ENCODE data around the gene MPRIP. TPM values are rescaled to one million over a fixed set of nuclear protein-coding genes. Genes with fewer than 3 reads are reported as not detected.
A peak's percentile ranks its signal among the peaks of the same experiment; 100 is the strongest.

MPRIP gene
- total and polyA plus RNA-seq, 2 of the 13 experiments (the other 11 are each of a cell fraction or from before 2014, with no cell fraction given): 50.2 to 52.4 TPM

DNA sequence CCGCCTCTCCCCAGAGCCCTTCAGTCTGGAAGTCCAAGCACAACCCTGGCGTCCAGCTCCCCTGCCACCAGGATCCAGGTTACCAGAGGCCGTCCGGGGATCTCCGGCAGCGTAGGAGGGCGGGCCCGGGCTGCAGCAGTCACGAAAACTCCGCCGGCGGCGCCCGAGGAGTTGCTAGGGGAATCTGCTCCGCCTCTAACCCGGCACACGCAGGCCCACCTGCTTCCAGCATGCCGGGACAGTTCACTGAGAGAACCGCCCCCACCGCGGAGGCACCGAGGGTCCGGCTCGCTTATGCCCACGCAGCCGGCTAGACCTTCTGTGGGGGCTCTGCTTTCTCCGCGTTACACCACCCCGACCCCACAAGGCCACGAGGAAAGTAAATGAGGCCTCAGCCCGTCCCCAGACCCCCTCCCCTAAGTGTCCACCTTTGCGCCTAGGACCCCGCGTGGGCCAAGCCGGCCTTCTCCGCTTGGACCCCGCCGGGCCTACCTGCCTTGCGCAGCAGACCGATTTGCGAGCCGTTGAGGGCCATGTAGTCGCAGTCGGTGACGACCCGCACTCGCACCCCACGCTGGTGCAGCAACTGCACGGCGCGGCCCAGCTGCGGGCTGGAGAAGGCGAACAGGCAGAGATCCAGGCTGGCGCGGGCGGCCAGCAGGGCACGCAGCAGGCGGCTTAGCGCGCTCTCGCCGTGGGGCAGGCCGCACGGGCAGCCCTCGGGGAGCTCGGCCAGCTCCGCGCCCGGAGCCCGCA, 163.3 kb downstream of the MPRIP start:
- Histone ChIP-seq H3K4me2 (ENCODE audit: low read depth, low read length) (peak overlapping the region; percentile 98), H3K9me3 (ENCODE audit: low read length) (no peaks in the 10 kb centered on the region), H3K36me3 (replicated peaks in 1 of 2; ENCODE audit: control insufficient read depth in 1 of 2, insufficient read depth in 2 of 2, low read length in 2 of 2) (peaks cover 13 to 22% of the 10 kb centered on the region in 2 experiments; a peak in 4 of 5 replicates), H3K4me1 (ENCODE audit: insufficient read depth, low read length) (peaks cover 38% of the 10 kb centered on the region), H3K27me3 (ENCODE audit: control insufficient read depth in 1 of 2, insufficient read depth in 2 of 2, low read length in 2 of 2) (no peaks in the 10 kb centered on the region; a peak in 1 of 5 replicates), H3K27ac (ENCODE audit: extremely low read length, insufficient read depth, low read length) (peak overlapping the region; percentile 75), H3K9ac (ENCODE audit: insufficient read depth, low read depth, low read length) (peak overlapping the region; percentile 88), H2AFZ (ENCODE audit: low read length) (no peak overlapping the region), H3K79me2 (ENCODE audit: insufficient read depth, low read length) (peaks cover 23% of the 10 kb centered on the region), H3K4me3 (replicated peaks in 1 of 3; ENCODE audit: insufficient read depth in 1 of 3, low read depth in 2 of 3, low read length in 3 of 3) (peak overlapping the region; percentile 75 to 85 (median 80)), H4K20me1 (ENCODE audit: insufficient read depth, low read length) (no peaks in the 10 kb centered on the region)
- in situ Hi-C loops (cut with HindIII; ENCODE audit: extremely low pct_ligation_motif_present, low pct_unique_long_range_greater_than_20kb) (no loop called here), intact Hi-C loops (cut with micrococcal nuclease; ENCODE audit: unreplicated experiment) (loop anchor here (10.0 kb wide), 1 partner anchor 109 kb away; no protein-coding TSS in a partner anchor)
- 2% methylated on average over 22 of the region's 70 CpGs for WGBS (ENCODE audit: low lambda C conversion rate)
- no peak for FAIRE-seq
- peak; percentile 42 for DNase-seq (ENCODE audit: low spot score)
- POLR2A ChIA-PET: interaction anchor here (2.8 kb wide), 1 partner anchor 31 kb away, joined by 12 read pairs; the partner anchor contains the start of gene FLCN
- peak; percentile 67 for ATAC-seq
- TSS peak; percentile 61 for BruUV-seq (replicated peaks)
- CTCF ChIA-PET (ENCODE audit: low intra/inter-chr PET ratio, low total read pairs): no interaction called here
- no peak for TF ChIP-seq ZNF761 (CRISPR knock-in tag; conservative IDR thresholded peaks at IDR 0.05)
- peak; percentile 11 for TF ChIP-seq TEAD3 (CRISPR knock-in tag; optimal IDR thresholded peaks at IDR 0.05; ENCODE audit: borderline replicate concordance)
- no peak for TF ChIP-seq ZNF292 (CRISPR knock-in tag; IDR thresholded peaks at IDR 0.05; ENCODE audit: borderline replicate concordance, low read depth)
- TF ChIP-seq HOXA9 (CRISPR knock-in tag; IDR thresholded peaks at IDR 0.05; ENCODE audit: borderline replicate concordance): no peak
- TF ChIP-seq, protein P1, sequence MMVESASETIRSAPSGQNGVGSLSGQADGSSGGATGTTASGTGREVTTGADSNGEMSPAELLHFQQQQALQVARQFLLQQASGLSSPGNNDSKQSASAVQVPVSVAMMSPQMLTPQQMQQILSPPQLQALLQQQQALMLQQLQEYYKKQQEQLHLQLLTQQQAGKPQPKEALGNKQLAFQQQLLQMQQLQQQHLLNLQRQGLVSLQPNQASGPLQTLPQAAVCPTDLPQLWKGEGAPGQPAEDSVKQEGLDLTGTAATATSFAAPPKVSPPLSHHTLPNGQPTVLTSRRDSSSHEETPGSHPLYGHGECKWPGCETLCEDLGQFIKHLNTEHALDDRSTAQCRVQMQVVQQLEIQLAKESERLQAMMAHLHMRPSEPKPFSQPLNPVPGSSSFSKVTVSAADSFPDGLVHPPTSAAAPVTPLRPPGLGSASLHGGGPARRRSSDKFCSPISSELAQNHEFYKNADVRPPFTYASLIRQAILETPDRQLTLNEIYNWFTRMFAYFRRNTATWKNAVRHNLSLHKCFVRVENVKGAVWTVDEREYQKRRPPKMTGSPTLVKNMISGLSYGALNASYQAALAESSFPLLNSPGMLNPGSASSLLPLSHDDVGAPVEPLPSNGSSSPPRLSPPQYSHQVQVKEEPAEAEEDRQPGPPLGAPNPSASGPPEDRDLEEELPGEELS (CRISPR knock-in tag; IDR thresholded peaks at IDR 0.05): no peak
- no peak for TF ChIP-seq GTF3A (CRISPR knock-in tag; conservative IDR thresholded peaks at IDR 0.05)
- TF ChIP-seq POLR2AphosphoS2 (IDR thresholded peaks at IDR 0.05; ENCODE audit: low read depth, low read length): no peak
- no peak for TF ChIP-seq NCOA2 (CRISPR knock-in tag; IDR thresholded peaks at IDR 0.05)
- TF ChIP-seq, protein P2, sequence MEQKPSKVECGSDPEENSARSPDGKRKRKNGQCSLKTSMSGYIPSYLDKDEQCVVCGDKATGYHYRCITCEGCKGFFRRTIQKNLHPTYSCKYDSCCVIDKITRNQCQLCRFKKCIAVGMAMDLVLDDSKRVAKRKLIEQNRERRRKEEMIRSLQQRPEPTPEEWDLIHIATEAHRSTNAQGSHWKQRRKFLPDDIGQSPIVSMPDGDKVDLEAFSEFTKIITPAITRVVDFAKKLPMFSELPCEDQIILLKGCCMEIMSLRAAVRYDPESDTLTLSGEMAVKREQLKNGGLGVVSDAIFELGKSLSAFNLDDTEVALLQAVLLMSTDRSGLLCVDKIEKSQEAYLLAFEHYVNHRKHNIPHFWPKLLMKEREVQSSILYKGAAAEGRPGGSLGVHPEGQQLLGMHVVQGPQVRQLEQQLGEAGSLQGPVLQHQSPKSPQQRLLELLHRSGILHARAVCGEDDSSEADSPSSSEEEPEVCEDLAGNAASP (CRISPR knock-in tag; IDR thresholded peaks at IDR 0.05; ENCODE audit: borderline replicate concordance): no peak
- TF ChIP-seq, protein P3, sequence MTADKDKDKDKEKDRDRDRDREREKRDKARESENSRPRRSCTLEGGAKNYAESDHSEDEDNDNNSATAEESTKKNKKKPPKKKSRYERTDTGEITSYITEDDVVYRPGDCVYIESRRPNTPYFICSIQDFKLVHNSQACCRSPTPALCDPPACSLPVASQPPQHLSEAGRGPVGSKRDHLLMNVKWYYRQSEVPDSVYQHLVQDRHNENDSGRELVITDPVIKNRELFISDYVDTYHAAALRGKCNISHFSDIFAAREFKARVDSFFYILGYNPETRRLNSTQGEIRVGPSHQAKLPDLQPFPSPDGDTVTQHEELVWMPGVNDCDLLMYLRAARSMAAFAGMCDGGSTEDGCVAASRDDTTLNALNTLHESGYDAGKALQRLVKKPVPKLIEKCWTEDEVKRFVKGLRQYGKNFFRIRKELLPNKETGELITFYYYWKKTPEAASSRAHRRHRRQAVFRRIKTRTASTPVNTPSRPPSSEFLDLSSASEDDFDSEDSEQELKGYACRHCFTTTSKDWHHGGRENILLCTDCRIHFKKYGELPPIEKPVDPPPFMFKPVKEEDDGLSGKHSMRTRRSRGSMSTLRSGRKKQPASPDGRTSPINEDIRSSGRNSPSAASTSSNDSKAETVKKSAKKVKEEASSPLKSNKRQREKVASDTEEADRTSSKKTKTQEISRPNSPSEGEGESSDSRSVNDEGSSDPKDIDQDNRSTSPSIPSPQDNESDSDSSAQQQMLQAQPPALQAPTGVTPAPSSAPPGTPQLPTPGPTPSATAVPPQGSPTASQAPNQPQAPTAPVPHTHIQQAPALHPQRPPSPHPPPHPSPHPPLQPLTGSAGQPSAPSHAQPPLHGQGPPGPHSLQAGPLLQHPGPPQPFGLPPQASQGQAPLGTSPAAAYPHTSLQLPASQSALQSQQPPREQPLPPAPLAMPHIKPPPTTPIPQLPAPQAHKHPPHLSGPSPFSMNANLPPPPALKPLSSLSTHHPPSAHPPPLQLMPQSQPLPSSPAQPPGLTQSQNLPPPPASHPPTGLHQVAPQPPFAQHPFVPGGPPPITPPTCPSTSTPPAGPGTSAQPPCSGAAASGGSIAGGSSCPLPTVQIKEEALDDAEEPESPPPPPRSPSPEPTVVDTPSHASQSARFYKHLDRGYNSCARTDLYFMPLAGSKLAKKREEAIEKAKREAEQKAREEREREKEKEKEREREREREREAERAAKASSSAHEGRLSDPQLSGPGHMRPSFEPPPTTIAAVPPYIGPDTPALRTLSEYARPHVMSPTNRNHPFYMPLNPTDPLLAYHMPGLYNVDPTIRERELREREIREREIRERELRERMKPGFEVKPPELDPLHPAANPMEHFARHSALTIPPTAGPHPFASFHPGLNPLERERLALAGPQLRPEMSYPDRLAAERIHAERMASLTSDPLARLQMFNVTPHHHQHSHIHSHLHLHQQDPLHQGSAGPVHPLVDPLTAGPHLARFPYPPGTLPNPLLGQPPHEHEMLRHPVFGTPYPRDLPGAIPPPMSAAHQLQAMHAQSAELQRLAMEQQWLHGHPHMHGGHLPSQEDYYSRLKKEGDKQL (CRISPR knock-in tag; IDR thresholded peaks at IDR 0.05; ENCODE audit: low read depth): no peak
- TF ChIP-seq YEATS4 (CRISPR knock-in tag; IDR thresholded peaks at IDR 0.05; ENCODE audit: borderline replicate concordance): no peak
- TF ChIP-seq, protein P4, sequence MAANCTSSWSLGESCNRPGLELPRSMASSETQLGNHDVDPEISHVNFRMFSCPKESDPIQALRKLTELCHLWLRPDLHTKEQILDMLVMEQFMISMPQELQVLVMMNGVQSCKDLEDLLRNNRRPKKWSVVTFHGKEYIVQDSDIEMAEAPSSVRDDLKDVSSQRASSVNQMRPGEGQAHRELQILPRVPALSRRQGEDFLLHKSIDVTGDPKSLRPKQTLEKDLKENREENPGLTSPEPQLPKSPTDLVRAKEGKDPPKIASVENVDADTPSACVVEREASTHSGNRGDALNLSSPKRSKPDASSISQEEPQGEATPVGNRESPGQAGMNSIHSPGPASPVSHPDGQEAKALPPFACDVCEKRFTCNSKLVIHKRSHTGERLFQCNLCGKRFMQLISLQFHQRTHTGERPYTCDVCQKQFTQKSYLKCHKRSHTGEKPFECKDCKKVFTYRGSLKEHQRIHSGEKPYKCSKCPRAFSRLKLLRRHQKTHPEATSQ (CRISPR knock-in tag; IDR thresholded peaks at IDR 0.05; ENCODE audit: borderline replicate concordance): no peak
- TF ChIP-seq CHD2 (IDR thresholded peaks at IDR 0.05; ENCODE audit: low read depth, low read length): no peak
